ENCODE measurements around the gene SUCLG1.

SUCLG1 gene

DNA sequence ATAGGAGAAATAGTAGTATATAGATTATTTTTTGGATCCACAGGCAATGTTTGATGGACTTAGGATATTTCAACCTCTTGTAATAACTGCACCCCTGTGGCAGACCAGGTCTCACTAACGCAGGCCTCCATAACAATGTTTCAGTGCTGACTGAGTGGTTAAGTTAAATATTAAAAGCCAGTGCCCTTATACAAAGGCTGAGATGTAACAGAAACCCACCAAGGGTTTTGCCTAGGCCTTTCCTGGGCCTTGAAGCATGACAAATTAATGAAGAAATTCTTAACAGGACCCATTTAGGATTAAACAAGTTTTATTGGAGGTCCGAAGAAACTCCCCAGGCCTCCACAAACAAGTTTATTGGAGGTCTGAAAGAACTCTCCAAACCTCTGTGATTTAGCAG lies 1.6 kb upstream of the SUCLG1 start:
- no peak for DNase-seq

DNA sequence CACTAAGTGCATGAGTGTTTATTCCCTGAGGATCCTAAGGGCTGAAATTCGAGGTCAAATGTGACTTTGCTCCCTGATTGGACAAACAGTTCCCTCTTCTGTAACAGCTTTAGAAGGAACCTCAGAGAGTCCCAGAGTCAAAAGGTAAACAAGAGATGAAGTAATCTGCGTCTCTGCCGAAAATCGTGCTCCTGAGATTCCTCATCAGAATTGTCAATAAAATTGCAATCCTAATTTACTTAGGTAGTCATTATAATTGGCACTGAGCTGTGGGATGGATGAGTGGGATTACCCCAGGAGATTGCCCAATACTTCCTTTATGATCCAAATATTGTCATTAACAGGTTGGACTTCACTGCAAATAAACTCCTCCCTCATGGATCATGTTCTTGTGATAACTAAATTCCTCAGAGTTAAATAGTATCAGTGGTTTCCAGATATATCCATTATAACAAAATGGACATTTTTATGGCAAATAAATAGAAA lies 907 bp upstream of the SUCLG1 start:
- no peak for DNase-seq

DNA sequence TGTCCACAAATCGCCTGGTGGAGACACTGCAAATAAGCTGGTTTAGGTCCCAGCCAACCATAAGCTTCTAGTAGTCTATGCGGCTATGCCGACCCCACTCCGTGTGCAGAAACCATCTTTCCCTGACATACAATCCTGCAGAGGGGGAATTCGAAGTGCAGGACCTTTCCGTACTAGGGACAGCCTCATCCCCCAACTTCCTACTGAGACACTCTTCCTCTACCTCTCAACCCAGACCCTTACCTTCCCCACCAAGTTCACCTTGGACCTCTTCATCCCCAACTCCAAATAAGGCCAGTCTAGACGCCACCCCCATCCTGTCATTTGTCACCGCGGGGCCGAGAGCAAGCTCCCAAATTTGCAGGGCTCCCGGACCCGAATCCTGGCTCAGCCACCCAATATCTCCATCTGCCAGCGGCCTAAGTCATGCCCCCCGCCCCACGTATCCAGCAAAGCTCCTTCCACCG lies 496 bp downstream of the SUCLG1 start:
- DNase-seq = no peak

DNA sequence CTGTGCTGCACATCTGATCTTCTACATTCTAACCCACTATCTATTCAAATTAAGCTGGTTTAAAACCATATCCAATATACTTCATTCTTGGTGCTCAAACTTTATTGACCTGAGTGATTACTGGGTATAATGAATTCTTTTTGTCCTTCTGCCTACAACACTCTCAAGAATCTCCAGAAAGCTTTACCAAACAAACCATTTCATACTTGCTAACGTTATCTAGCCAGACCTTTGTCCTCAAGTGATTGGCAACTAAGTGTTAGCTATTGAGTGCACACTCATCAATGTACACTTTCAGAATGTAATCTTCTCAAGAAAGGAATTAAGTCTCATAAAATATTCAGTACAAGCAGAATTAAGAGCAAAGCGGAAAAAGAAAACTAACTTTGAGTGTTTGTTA lies 1.4 kb downstream of the SUCLG1 start:
- DNase-seq = no peak

DNA sequence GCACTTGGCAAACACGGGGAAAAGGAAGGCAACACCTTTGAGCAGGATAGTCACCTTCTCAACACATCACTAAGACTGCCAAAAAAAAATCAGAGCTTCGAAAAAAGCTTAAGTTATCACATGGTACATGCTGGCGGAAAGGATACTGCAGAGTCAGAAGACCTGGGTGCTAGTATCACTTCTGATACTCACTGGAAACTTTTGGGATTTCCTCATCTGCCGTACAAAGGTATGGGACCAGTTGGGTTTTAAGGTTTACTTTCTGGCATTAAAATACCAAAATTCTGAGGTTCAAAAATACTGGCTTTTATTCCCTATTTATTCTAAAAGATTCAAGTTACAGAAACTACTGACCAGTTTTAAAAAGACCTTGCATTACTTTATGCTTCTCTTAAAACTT lies 2.9 kb downstream of the SUCLG1 start:
- DNase-seq = no peak

DNA sequence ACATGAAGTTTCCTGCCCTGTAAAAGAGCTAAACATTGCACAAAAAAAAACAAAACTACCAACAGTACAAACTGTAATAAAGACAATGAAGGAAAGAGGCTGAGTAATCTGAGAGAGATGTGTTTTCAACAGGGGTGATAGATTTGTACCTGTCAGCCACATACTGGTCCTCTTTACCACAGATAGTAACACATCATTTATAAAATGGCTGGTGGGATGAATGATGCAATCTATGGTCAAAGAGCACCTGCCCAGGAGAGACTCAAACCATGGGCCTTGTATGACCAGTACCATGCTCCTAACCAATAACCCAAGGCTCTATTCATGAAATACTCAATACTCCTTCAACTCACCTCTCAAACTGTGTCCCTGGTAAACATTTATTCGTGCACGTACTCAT lies 4.5 kb downstream of the SUCLG1 start:
- DNase-seq = no peak

DNA sequence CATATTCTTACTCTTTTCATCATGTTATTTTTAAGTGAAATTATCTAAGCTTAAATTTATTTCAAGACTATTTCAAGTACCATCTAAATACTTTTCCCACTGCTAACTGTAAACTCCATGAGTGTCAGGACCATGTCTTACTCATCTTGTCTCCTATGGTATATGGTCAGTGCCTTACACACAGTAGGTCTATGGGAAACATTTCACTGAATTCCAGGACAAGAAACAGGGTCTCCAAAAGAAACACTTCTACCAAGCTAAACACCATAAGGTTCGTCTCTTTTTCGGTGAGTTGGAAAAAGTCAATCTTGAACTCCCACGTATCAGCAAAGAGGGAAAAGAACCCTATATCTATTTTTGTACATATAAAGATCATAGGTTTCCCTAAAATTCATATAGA lies 6.5 kb downstream of the SUCLG1 start:
- no peak for DNase-seq

DNA sequence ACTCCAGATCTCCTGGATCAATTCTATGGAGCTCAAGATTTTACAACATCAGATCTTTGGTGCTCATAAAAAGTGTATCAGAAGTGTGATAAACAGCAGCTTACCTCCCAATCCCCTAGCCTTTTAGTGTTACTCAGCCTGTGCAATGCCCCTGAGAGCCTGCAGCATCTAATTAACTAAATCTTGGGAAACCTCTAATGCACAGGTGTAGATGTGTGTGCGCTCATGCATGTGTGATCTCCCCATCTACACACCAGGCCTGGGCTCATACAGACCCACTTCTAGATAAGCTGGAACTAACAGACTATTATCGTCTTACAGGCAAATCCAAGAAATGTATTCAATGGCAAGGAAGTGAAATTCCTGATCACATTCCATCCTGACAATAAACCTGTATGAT lies 7.5 kb downstream of the SUCLG1 start:
- DNase-seq = no peak

DNA sequence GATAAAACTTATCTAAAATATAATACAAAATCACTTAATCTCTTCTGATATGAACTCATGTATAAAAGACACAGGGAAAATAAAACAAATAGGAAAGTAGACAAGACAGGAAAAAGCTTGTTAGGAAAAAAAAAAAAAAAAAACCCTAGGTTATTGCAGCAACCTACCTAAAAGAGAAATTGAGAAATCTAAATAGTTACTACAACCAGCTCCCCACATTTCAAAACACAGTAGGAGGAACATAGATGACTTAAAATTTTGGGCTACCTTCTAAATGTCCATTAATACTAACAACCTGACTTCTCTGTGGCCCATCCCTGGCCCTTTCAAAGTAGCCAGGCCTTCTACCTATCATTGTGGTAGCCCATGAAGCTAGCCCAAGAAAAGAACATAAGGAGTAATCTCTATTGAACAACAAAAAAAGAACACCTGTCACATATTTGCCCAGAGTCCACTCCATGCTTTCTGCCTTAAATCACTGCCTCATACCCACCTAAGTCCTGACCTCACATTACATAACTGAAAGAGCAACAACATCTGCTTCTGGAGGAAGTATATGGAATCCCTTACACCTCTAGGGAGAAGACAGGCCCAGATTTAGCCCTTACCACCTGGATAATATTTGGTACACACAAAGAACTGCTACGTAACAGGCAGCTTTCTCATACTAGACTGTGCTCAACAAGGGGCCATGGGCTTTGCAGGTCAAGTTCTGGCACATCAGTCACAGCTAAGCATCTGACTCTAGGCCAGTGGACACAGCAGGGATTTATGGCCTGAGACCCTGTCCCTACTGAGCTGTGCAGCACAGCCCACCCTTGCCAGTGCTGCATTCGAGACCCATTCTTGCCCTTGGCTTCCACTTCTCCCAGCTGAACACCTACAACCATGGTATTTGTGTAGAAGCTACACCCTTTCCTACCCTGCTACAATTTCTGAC lies 8.5 kb downstream of the SUCLG1 start:
- DNase-seq = no peak

DNA sequence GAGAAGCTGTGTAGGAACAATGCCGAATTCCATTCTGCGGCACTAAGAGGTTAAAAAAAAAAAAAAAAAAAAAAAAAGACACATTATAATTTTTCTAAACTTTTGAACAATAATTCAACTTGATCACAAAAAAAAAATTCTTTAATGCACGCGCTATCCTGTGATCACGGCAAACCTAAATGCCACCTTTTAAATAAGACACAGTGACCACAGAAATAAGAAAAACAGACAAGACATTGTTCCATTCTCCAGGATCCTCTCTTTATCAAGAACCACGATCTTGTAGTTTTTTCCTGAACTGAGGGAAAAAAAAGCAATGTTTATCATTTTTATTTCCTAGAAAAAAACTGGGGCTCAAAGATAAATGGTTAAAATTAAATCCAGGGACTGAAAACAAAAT lies 9.4 kb downstream of the SUCLG1 start:
- no peak for DNase-seq

DNA sequence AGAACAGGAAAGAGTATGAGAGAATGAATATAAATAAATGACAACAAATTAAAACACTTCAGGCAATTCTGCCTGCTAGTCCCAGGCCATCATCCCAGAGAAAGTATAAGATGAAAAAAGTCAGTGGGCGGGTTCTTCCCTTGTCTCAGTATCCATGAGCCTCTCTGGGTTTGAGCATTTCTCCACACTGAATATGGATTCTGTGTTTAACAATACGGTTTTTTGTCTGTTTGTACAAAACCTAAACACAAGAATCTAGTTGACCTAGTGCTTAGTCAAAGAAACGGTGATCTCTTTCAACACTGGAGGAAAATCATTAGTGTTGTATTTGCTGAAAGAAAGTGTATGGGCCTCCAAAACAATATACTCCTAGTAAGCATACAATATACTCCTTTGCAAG lies 10.0 kb downstream of the SUCLG1 start:
- DNase-seq = no peak

DNA sequence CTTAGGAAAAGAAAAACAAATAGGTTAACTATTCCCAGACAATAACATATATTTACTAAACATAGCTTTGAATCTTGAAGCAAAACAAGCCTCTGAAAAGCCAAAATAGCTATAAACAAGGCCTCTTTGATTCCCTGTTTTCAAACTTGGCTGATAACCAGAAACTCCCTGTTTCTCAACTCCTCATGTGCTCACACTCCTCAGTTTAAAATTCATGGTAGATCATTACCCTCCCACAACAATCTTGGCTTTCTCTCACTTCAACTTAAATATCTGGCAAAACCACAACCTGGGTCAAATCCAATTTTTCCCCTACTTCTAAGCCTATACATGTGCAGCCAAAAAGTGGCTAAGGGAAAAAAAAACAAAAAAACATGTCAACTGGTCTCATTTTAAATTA lies 15.6 kb downstream of the SUCLG1 start:
- DNase-seq = no peak

DNA sequence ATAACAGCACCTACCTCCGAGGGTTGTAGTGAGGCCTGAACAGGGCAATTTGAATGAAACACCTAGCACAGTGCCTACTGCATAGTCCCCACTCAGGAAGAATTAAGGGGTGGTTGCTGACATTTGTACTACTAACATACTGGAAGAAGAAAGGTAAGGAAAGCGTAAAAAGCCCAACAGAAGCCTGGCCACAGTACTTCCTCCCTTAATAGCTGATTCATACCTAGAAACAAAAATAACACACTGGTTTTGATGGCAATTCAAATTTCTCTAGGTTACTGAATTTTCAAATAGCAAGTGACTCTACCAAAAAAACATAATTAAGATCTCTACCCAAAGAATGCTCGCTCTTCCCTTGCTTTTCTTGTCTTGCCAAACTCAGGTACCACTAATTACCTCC lies 16.2 kb downstream of the SUCLG1 start:
- no peak for DNase-seq

DNA sequence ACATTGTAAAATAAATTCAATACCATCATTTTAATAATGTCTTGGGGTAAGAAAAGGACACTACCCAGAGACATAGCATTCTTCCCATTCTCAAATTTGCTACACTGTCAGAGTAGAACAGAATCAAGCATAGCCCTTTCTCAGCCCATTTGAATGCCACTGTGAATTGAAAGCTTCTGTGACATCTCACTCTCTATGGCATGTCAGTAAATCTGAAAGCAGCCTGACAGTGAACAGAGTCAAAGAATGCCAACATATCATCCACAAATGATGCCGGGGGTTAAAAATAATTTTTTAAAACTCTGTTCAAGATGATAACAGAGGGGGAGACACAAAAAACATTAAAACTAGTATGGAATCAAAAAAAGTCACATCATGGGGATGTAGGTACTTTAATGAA lies 17.6 kb downstream of the SUCLG1 start:
- DNase-seq = no peak

DNA sequence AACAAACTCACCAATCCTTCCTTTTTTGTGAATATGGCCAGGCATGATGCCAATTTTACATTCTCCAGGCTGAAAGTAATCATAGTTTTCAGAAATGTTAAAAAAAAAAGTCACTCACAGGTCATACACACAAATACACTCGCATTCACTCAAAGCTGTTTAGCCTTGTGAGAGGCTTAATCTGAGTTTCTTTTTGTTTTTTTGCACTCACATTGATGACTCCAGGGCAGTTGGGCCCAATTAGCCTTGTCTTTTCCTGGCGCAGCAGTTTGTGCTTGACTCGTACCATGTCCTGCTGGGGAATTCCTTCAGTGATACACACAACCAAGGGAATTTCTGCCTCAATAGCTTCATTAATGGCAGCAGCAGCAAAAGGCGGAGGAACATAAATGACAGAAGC lies 18.0 kb downstream of the SUCLG1 start:
- no peak for DNase-seq

DNA sequence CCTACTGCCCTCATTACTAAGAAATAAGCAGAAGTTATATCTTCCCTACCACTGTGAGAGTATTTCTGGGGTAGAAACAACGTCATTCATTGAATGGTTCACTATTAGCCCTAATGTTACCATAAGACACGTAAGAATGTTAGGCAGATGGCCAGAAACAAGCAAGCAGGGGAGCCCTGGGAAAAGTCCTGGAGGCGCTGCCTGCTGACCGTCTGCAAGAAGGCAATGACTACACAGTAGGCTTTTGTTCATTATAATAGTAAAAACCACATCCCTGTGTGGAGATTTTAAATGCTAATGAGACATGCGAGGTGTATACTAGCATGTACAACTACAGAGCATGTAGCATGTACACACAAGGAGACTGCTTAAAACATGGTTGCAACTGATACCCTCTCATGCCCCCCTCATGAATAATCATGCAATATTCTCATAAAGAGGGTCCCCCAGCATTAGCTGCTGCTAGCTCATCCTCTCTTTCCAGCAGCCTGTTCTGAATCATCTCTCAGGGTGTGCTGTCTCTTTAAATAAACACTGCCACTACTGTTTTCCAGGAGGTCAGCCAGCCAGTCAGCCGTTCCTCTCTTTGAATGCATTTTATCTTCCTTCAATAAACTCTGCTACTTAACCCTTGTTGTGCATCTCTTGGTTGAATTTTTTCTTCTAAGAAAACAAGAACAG lies 23.6 kb downstream of the SUCLG1 start:
- DNase-seq = no peak

DNA sequence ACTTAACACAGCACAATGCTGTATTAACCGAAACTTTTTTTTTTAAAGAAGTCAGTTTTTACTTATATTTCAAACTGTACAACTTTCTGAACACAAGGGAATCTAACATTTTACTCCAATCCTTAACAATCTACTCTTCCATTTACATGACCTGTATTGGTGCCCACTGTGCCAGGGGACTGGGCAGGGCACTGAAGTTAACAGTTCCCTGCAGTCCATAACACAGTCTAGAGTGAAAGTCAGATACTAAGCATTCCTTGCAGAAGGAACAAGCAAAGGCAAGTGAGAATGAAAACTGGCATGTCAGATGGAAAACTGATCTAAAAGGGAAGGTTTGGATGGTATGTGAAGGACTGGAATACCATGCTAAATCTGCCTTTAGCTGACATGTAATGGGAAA lies 29.8 kb downstream of the SUCLG1 start:
- DNase-seq = no peak

DNA sequence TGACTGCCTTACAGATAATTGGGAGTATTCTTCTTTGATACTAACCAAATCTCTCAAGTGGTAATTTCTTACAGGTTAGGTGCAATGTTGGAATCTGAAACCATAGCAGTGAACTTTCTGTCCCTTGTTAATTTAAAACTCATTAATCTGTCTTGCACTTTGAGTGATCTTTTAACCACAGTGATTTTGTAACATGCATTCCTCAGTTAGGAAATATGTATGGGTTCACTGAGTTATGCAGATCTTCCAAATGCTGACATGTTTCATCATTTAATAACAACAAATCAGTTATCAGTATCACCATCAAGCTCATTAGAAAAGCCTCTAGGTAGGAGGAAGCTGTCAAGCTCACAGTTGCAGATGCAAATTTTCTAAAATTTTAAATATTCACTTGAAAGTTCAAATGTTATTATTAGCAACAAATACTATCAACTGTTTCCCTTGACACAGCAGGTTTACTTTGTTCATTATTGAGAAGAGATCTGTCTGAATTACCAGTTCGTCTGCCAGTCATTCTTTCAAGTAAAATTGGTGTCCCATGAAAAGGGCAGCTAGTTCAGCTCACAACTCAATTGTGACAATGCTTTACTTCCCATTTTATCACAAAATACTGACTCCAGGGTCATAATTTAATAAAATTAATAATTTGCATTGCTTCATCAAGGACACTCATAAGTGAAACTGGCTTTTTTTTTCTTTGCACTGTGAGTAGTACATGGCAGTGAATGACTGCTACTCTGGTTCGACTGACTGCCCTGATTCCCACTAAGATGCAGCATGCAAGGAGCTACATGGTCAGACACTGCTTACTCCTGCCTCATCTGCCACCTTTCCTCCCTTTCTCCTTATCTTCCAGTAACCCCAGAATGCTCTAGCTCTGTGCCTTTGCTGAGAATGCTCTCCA lies 31.6 kb downstream of the SUCLG1 start:
- DNase-seq = no peak

DNA sequence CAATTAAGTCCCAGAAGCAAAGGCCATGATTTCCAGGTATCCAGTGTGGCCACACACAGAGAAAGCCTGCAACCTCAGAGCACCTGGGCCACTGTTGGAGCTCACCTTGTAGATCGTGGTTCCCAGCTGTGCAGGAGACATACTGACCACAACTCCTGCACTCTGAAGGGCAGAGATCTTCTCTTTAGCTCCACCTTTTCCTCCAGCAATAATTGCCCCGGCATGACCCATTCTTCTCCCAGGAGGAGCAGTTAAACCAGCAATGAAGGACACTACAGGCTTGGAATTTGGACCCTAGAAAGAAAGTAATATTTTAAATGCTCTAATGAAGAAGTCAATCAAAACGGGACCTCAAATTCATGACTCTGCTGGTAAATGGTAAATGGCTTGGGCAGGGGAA lies 33.8 kb downstream of the SUCLG1 start:
- no peak for DNase-seq

DNA sequence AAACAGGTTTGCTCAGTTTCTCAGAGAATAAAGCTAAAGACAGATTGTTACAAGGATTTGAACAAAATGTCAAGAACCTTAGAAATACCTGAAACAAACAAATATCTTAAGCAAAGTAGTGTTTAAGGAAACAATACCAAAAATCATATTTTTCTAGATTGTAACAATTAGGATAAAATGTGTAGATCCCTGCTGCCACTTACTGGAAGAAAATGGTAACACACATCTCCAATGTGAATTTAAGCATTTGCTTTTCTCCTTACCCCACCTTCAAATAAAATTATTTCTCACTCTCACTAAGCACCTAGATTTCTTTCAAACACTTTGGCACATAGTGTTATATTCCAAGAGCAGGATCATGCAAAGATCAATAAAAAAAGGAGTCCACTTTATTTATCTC lies 34.9 kb downstream of the SUCLG1 start:
- no peak for DNase-seq

DNA sequence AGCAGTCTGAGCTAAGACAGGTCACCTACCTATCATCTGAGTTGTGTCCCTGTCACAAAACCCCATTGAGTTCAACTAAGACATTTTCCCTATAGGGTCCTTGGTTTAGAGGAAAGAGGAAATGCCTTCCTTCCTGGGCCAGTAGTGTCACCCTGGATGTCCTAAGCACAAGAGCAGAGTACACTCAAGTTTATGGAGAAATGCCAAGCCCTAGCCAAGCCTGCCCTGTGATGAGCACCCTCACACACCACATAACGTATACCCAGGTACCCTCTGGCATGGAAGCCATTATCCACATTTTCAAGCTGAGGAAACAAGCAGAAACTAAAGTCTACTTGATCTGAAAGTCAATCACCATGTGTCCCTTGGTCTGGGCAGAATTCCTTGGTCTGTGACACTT lies 37.3 kb downstream of the SUCLG1 start:
- no peak for DNase-seq

DNA sequence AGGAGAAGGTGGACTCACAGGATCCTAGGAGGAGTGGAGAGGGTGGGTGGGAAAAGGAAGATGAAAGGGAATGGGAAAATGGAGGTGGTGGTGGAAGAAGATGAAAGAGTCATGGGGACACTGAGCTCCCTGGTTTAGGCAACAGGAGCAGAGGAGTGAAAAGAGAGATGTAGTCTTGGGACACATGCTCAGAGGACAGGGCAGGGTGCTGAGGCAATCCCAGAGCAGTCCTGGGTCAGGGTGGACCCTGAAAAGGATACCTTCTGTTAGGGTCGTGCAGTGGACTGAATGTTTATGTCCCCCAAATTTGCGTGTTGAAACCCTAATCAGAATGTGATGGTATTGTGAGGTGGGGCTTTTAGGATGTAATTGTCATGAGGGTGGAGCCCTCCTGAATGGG lies 37.9 kb downstream of the SUCLG1 start:
- DNase-seq = no peak

DNA sequence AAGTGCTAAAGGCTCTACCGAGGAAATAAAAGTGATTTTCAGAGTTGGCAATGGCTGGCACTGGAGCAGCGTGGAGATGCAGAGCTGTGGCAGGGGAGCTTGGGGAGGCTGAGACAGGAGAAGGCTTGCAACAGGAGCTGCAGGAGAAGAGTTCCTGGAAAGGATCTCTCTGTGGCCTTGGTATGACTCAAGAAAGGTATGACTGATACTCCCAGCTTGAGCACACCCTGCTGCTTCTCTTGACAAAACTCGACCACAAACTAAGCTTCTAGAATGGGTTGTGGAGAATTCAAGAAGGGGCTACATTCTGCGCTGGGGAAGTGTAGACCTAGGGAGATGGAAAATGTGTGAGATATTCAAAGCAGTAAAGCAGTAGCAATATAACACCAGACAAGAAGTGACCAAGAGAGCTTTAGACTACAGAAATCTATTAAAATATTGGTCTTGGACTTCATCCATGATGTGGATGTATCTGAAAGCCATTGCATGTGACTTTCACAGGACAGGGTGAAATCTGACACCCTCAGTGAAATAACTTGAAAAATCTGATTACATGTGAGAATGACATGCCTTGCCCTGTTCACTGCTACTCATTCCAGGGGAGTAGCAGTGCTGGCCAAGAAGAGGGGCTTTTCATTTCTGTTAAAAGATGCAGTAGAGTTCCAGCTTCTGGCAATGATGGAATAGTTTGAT lies 41.5 kb downstream of the SUCLG1 start:
- DNase-seq = no peak
